NCI-H1417 treated with DMSO at 0.1 percent for 48 hours (cell line): ENCODE results near the gene C8G.

Experiments used
- DNase-seq: peaks from one replicate; lab custom pipeline; 2025; lab: John Stamatoyannopoulos, UW

C8G gene

DNA sequence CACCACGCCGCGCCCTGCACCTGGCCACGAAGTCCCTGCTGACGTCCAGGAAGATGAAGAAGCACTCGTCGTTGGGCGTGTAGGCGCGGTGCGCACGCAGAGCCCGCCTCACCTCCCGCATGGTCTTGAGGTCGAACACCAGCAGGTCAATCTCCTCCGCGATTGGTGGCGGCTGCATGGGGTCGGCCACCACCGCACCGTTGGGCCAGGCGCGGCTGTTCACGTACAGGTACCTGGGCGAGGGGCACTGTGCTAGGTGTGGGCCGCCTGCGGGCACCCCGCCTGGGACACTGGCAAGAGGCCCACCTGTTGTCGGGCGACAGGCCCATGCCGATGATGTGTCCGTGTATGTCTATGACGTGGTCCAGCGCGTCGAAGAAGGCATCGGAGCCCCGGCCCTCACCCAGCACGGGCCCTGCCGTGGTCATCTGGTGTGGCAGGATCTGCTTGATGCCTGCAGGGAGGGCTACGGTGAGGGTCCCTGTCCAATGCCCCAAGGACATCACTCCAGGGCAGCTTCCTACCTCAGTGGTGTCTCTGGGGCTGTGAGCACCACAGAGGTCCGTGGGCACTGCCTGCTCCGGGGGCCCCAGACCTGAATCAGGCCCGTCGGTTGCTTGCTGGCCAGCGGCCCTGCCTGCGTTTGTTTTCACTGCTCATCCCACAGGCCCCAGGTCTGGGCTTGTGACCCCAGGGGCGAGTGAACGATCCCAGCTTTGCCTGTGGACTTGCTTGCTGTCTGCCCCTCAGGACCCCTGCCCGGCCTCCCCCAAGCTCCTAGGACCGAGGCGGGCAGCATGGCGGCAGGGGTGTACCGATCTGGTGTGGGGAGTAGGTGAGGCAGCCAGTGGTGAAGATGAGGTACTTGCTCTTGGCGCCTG, 3.6 kb upstream of the C8G start:
- DNase-seq = no peak

DNA sequence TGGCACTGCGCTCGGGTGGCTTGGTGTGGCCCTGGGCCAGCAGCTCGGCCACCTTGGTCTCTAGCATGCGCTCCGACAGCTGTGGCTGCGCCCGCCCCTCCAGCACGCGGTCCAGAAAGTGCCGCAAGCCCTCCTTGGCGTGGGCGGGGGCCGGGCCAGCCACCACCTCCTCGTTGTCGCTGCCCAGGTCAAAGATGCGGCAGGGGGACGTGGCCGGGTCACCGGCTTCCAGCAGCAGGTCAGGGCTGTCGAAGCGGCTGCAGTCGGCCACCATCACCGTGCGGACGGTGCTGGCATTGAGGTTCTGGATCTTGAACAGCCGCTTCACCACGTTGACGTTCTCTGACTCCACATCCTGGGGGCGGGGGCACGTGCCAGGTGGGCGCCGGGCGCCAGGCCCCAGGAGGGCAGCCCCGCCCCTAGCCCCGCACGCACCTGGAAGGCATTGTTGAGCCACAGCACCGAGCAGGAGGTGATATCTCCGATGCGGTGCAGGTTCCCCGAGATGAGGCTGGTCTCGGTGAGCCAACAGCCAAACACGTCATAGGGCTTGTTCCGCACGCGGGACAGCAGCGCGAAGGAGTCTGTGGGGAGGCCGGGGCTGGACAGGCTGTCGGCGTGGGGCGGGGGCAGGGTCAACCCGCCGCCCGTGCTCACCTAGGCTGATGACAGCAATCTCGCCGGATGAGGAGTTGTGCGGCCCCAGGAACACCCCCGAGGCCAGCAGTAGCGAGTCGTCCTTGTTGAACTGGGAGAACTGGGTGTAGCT, 2.7 kb upstream of the C8G start:
- no peak for DNase-seq

DNA sequence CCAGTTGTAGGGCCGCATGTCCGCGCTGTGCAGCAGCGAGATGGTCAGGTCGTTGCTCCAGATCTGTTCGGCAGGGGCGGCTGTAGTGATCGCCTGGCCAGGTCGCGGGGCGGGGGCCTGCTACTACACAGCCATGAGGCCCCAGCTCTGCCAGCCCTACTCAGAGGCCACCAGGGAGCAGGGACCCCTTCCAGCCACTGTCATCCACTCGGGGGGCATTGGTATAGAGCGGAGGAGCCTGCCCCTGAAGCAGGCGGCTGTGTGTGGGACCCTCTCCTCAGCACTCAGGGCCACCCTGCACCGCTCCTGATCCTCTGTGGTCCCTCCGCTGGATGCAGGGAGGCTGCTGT, 2.2 kb upstream of the C8G start:
- DNase-seq = no peak

DNA sequence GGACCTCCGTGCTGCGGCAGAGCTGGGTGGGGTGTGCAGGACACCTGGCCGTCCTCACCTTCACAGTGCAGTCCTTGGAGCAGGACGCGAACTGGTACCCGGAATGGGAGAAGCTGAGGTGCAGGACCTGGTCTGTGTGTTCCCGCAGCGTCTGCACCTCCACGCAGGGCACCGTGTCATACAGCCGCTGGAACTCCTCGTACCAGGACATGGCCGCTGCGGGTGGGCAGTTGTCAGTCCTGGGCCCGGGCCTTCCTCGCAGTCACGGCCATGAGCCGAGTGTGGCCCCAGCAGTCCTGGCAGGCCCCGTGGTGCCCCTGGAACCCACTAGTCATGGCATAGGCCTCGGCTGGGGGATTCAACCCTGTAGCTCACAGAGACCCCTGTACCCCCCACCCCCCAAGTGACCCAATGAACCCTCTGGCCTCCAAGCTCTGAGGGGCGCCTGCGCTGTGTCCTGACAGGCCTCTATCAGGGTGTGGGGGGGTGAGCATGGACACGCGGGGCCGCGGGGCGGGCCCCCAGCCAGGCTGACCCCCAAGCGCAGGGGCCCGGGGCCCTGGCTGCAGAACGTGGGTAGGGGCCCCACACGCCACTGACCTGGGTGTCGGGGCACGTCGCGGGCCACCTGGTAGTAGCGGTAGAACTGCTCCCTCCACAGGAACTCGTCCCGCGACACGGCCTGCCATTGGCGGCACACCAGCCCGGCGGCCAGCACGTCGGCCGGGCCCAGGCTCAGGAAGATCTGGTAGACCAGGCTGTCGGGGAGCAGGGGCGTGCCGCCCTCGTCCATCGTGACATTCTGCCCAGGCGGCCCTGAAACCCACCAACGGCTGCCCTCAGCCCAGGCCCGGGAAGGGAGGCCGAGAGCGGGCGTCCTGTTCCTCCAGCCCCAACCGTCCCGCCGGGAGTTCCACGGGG, 1.5 kb upstream of the C8G start:
- no peak for DNase-seq

DNA sequence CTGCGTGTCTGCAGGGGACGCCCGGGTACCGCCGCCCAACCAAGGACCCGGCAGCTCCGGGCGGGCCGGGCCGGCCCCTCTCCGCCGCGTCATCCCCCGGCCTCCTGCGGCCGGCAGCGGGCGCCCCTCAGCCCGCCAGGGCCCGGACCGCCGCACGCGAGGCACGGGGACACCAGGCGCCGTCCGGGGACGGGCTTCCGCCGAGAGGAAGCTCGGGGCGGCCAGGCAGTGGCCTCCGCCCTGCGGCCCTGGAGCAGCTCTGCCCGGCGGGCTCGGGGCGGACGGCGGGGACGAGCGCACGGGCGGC, 878 bp upstream of the C8G start:
- DNase-seq = no peak

DNA sequence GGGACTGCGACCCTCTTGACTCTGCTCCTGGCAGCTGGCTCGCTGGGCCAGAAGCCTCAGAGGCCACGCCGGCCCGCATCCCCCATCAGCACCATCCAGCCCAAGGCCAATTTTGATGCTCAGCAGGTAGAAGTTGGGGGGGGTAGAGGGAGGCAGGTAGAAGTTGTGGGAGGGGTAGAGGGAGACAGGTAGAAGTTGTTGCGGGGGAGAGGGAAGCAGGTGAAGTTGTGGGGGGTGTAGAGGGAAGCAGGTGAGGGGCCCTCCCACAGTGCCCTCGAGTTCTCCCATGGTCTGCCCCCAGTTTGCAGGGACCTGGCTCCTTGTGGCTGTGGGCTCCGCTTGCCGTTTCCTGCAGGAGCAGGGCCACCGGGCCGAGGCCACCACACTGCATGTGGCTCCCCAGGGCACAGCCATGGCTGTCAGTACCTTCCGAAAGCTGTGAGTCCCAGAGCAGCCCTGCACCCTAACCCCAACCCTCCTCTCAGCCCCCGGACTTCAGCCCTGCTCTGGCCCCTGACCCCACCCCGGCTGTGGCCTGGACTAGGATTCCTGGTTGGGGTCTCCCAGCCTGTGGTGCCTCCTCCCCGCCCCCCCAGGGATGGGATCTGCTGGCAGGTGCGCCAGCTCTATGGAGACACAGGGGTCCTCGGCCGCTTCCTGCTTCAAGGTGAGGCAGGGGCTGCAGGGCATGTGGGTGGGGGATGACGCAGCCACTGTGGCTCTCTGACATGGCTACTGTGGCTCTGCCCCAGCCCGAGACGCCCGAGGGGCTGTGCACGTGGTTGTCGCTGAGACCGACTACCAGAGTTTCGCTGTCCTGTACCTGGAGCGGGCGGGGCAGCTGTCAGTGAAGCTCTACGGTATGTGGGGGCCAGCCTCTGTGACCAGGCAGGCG, 537 bp downstream of the C8G start:
- no peak for DNase-seq

DNA sequence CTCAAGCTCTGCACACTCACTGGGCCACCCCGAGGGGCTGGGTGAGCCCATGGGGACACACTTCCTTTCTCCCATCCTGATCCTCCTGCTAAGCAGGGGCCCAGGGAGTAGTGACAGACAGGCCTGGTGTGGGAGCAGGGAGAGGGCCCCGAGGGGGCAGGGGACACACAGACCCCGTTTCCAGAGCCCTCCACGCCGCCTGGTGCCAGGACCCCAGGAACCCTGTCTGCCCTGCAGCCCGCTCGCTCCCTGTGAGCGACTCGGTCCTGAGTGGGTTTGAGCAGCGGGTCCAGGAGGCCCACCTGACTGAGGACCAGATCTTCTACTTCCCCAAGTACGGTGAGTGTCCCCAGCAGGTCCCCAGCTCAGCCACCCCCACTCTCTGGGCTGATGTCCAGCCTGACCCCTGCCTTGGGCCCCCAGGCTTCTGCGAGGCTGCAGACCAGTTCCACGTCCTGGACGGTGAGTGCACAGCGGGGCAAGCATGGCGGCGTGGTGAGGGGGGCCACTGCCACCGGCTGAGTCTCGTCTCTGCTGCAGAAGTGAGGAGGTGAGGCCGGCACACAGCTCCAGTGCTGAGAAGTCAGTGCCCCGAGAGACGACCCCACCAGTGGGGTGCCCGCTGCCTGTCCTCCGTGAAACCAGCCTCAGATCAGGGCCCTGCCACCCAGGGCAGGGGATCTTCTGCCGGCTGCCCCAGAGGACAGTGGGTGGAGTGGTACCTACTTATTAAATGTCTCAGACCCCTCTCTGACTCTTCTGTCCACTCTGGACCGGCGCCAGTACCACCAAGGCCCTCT, 1.4 kb downstream of the C8G start:
- DNase-seq = no peak

DNA sequence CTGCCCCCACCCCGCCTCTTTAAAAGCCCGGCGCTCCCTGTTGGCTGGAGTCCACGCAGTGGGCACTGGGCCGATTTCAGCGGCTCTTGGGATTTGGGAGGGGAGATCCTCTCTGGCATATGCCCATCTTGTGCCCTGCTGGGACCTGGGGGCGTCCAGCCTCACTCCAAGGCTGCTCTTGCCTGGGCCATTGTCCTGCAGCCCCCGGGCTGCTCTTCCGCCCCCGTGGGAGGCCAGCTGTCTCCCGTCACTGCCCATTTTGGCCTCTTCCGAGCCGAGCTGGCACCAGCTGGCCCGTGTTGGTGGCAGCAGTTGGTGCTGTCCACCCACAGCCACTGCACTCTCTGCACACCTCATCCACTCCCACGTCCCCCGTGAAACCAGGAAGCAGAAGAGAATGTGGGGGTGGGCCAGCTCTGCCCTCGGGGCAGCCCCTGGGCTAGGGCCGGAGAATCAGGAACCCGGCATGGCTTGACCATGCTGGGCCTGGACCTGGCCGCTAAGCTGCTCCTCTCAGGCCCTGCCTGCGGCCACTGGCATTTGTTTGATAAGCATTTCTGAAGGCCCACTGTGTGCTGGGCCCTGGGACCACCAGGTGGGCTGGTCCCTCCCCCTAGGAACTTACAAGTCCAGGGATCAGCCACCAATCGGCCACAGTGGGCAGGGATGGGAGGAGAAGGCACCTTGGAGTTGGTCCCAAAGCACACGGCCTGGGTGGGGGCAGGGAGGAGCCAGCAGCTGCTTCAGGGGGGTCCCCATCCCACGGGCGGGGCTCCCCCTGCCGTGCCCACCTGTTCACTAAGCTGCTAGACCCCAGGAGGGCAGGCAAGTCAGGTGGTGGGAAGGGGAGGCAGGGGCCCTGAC, 2.2 kb downstream of the C8G start:
- no peak for DNase-seq

DNA sequence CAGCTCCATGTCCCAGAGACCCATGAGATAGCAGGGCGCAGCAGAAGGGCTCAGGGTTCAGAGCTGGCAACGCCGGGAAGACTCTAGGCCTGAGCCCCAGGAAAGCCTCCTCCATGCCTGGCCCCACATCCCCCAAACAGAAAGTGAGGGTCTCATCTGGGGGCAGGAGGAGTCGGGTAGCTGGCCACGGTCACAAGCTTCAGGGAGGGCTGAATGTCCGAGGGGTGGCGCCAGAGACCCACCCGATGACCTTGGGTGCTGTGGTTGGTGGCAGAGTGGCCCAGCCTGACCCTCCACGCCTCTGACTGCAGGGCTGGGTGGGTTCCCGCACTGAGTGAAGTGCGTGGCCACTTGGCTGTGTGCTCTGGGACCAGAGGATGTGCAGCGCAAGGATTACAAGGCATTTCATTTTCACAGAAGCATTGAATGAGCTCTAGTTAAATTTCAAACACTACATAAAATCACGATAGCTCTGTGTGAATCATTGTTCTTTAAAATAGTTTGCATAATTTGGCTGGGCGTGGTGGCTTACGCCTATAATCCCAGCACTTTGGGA, 3.0 kb downstream of the C8G start:
- DNase-seq = no peak

DNA sequence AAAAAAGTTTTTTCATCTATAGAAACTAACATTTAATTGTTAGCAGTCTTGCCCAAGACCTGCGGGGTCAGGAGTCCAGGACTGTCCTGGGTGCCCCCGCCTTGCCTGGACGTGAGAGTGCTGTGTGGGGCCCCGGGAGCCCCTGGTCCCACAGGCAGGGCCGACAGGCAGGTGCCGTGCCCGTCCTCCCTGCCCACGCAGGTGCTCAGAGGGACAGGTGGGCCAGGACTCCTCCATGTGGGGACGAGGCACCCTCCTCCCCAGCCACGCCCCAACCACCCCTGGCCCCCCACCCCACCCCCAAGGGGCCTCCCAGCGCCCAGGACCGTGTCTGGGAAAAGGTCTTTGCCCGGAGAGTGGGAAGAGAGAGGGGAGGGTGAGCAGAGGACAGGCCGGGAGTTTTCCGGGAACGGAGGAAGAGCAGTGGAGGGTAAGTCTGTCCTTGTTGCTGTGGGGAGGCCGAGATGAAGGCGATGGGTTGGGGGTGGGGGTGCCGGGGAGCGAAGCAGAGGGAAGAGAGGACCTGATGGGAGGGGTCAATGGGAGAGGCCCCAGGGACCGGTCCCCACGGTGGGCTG, 4.3 kb downstream of the C8G start:
- DNase-seq = no peak

DNA sequence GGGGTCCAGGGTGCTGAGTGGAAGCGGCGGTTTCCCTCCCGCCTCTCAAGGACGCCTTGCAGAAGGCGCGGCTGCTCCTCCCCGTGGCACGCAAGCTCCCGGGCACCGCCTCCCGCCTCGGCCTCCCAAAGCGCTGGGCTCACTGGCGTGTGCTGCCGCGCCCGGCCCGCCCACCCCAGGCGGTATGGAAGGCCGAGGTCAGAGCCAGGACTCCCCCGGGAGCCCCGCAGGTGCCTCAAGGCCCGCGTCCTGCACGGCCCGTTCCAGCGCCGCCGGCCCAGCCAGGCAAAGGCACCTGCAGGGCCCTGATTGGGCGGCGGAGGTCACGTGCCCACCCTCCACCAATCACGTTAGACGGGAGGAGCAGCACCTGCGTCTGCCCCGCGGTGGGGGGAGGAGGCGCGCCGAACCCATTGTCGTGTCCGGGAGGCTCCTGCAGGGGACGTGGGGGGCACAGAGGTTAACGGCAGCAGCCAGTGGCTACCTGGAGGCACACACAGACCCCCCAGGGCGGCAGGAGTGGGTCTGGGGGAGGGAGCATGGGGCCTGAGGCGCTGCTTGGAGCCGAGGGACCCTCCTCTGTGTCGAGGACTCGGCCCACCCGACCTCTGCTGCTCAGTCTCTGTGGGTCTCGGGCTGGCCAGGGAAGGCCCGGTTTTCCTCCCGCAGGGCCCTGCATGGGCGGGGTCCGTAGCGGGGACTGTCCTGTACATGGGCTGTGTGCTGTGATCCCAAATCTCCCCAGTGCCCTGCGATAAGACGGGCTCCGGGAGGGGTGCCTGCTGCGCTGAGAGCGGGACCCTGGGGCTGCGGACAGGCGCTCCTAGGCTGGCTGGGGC, 5.0 kb downstream of the C8G start:
- DNase-seq = peak; percentile 77

DNA sequence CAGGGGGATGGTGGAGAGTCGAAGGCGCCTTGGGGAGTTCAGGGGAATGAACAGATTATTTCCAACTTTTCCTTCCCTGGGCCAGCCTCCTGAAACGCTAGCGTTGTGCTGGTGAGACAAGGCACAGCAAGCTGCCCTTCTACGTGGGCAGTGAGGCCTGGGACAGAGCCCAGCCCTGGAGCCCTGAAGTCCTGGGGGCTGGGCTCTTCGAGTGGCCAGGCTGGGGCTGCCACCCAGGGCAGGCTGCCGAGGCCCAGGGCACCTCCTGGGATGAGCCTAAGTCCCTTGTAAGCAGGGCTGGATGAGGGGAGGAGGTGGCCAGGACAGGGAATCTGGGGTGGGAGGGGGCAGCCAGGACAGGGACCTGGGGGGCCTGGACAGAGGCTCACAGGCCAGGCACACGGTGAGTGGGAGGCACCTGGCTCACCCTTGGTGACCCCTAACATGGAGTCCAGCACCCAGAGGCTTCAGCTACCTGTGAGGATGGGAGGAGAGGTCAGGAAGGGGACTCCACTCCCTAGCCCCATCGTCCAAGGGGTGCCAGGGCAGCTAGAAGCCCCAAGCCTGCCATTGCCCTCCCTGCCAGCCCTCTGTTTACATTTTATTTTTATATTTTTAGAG, 5.7 kb downstream of the C8G start:
- DNase-seq = no peak

DNA sequence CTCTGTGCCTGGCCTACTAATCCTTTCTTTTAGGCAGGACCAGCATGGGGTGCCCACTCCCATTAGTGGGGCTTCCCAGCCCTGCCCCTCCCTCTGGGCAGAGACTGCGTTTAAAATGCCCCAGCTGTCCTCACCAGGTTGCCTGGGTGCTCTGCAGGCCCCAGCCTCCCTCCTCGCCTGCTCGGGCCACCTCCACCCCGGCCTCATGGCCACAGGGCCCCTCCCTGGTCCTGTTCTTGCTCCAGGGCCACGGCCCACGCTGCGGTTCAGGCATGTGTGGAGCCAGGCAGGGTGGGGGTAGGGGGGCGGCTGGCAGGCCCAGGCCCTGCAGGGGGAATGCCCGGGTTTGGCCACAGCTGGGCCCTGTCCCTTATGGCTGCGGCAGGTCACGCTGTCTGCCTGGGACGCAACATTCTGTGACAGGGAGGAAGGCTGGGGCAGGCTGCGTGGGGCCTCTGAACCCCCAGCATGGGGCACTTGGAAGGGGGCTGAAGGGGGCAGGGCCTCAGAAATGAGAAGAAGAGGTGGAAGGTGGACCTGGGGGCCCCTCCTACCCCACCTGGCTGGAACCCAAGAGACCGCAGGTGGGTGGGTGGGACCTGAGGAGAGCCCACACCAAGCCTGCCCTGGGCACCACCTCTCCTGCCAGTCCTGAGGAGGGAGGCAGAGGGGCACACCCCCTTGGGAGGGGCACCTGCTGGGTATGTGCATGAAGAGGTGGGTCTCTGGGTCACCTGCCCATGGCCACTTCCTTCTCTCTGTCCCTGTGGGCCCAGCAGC, 6.7 kb downstream of the C8G start, which contains the start of gene LCN12:
LCN12 (plus strand) TSS at position 733 of the 780 bp plus-strand sequence. CDS start 55 bp downstream, outside the sequence.
- no peak for DNase-seq

DNA sequence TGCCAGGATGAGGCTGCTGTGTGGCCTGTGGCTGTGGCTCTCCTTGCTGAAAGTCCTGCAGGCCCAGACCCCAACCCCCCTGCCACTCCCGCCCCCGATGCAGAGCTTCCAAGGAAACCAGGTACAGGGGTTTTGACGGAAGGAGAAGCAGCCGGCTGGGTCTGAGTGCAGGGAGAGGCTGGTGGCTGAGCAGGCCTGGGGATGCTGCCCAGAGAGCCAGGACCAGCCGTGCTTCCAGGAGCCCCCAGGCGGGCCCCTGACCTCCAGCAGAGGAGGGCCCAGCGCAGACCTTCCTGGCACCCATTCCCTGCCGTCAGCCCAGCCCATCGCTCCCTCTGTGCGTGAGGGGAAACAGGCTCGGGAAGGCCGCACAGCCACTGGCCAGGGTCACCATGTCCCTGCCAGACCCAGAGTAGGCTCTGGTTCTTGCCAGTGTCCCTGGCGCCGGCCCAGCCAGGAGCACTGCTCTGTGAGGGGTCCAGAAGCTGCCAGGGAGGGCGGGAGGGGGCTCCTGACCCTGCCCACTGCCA, 7.3 kb downstream of the C8G start:
- DNase-seq = no peak

DNA sequence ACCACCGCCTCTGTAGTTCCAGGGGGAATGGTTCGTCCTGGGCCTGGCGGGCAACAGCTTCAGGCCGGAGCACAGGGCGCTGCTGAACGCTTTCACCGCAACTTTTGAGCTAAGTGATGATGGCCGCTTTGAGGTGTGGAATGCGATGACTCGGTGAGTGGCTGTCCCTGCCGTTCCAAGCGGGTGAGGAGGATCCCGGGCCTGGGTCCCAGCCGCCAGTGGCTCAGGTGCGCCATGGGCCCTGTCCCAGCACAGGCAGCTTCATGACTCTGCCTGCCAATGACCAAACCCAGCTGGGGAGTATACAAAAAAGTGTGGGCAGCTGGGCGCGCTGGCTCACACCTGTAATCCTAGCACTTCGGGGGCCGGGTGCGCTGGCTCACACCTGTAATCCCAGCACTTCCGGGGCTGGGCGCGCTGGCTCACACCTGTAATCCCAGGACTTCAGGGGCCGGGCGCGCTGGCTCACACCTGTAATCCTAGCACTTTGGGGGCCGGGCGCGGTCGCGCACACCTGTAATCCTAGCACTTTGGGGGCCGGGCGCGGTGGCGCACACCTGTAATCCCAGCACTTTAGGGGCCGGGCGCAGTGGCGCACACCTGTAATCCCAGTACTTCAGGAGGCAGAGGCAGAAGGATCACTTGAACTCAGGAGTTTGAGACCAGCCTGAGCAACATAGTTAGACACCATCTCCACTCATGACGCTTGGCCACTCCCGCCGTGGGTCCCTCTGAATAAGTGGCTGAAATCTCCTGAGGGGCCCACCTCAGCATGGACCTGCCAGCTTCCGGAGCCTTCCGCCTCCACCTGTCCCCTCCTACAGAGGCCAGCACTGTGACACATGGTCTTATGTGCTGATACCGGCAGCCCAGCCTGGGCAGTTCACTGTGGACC, 8.1 kb downstream of the C8G start:
- no peak for DNase-seq
